HEK293 (cell line): ENCODE results near the gene NDUFAF5.

Experiments used
- SETDB1 ChIP-seq: IDR thresholded peaks from one replicate; pipeline ENCODE4 v1.6.1; 2017; ENCODE audit warnings: mild to moderate bottlenecking, low read length, moderate library complexity, mixed read lengths; ENCODE audit not compliant: insufficient read length
- ZNF311 ChIP-seq: fragments of 450-650 bp; formaldehyde crosslinking; IDR thresholded peaks from 2 replicates; pipeline ENCODE4 v1.5.1; 2017; ENCODE audit warnings: missing biosample characterization, missing genetic modification characterization, borderline replicate concordance
- ZNF776 ChIP-seq: fragments of 450-650 bp; formaldehyde crosslinking; IDR thresholded peaks from 2 replicates; pipeline ENCODE4 v1.5.0; 2017; ENCODE audit warnings: missing biosample characterization, missing genetic modification characterization, borderline replicate concordance
- TF ChIP-seq, protein P1 (sequence below): fragments of 450-650 bp; formaldehyde crosslinking; IDR thresholded peaks from 2 replicates; pipeline ENCODE4 v1.5.1; 2016; ENCODE audit warnings: missing biosample characterization, missing genetic modification characterization
- TF ChIP-seq, protein P2 (sequence below): sonication (generic); formaldehyde crosslinking; IDR thresholded peaks from 2 replicates; pipeline ENCODE4 v1.8.1; 2022; ENCODE audit warnings: mild to moderate bottlenecking, moderate library complexity, missing genetic modification reagents

DNA sequence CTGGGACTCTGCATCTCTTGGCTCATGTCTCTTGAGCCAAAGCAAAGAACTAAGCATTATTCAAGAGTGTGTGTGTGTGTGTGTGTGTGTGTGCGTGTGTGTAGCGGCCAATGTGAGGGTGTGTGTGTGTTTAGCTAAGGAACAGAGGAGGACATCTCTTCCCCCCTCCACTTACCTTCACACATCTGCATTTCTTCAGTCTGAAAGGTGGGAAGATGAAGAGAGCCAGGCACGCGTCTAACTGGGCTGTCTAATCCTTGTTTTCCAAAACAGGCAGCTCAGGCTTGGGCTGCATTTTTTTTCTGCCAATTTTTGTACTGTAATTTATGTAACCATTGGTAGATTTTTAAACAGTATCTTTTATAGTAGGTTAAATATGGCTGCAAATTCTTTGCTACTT is 59.5 kb downstream of the NDUFAF5 start:
- TF ChIP-seq, protein P1, sequence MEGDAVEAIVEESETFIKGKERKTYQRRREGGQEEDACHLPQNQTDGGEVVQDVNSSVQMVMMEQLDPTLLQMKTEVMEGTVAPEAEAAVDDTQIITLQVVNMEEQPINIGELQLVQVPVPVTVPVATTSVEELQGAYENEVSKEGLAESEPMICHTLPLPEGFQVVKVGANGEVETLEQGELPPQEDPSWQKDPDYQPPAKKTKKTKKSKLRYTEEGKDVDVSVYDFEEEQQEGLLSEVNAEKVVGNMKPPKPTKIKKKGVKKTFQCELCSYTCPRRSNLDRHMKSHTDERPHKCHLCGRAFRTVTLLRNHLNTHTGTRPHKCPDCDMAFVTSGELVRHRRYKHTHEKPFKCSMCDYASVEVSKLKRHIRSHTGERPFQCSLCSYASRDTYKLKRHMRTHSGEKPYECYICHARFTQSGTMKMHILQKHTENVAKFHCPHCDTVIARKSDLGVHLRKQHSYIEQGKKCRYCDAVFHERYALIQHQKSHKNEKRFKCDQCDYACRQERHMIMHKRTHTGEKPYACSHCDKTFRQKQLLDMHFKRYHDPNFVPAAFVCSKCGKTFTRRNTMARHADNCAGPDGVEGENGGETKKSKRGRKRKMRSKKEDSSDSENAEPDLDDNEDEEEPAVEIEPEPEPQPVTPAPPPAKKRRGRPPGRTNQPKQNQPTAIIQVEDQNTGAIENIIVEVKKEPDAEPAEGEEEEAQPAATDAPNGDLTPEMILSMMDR (tag by site-specific recombination), result no peak
- TF ChIP-seq ZNF311 (no peak), SETDB1 (no peak), ZNF776 (tag by site-specific recombination) (no peak)
- TF ChIP-seq, protein P2, sequence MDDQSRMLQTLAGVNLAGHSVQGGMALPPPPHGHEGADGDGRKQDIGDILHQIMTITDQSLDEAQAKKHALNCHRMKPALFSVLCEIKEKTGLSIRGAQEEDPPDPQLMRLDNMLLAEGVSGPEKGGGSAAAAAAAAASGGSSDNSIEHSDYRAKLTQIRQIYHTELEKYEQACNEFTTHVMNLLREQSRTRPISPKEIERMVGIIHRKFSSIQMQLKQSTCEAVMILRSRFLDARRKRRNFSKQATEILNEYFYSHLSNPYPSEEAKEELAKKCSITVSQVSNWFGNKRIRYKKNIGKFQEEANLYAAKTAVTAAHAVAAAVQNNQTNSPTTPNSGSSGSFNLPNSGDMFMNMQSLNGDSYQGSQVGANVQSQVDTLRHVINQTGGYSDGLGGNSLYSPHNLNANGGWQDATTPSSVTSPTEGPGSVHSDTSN (CRISPR knock-in tag), result no peak
